ENCODE data around the gene FRMPD4. TPM values are rescaled to one million over a fixed set of nuclear protein-coding genes. Genes with fewer than 3 reads are reported as not detected.
"Not testable (repeated sequence)": the region's sequence is repeated elsewhere in the genome, so short reads cannot be mapped to it uniquely, and the experiment has no call there.

The FRMPD4 gene
- total RNA-seq: not detected in 2 replicates

DNA sequence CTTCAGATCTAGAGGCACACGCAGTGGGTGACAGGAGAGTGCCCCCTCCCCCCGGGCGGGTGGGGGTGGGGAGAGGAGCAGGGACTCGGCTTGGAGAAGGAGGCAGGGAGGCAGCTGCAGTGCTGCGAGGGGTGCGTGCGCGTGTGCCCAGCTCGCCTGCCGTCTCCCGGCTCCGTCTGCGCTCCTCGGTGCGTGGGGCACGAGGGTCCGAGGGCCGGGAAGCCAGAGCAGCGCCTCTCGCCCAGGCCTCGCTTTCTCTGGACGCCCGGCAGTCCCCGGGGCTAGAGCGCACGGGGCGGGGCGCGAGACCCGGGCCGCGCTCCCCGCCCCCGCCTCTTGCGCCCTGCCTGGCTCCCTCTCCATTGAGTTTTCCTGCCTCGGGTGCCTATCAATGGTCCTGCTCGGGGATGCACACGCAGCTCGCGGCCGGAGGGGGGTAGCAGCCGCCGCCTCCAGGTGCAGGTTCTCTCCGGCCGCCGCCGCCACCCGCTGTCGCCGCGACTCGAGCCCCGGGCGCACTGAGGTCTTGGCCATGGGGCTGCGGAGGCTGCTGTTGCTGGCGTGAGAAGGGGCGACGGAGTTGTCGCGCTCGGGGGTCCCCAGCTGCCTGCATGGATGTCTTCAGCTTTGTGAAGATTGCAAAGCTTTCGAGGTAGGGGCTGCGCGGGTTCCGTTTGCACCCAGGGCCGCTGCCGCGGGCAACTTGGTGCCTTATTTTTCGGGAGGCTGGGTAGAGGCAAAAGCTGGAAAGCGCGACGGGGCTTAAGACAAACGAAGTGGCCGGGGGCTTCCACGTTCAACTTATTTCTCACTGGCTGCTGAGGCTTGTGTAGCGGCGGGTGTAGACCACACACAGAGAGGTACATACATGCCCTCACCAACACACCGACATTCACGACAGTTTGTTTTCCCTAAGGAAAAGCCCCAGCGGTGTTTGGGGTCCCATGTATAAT is at the start of gene FRMPD4:
TSS of gene FRMPD4 (plus strand) at position 113 of the 953 bp plus-strand sequence. CDS start at position 612, 499 bp downstream.
- intact Hi-C loops (cut with micrococcal nuclease): no loop called here

GRCh38 chrX:12089740-12090139 is 48.5 kb upstream of the FRMPD4 start:
- intact Hi-C loops (cut with micrococcal nuclease): loop anchor here (10.0 kb wide), 1 partner anchor 815 kb away; the partner anchor contains the start of gene TLR8

- intact Hi-C loops (cut with micrococcal nuclease): no loop called here
These were observed 25.0 kb upstream of the FRMPD4 start for GRCh38 chrX:12113321-12113720.

DNA sequence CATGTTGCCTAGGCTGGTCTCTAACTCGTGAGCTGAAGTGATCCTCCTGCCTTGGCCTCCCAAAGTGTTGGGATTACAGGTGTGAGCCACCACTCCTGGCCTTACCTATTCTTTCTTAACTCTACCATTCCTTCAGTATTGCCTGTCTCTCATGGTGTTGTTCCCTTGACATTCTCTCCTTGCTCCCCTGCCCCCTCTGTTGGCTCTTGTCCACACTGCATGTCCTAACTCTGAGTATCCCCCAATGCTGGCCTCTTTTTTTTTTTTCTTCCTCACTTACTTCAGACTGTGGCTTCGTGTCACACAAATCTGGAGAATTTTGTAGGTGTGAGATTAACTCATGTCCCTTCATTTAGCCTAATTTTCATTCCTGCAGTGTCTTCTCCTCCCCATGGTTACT is 22.9 kb upstream of the FRMPD4 start:
- intact Hi-C loops (cut with micrococcal nuclease): no loop called here

DNA sequence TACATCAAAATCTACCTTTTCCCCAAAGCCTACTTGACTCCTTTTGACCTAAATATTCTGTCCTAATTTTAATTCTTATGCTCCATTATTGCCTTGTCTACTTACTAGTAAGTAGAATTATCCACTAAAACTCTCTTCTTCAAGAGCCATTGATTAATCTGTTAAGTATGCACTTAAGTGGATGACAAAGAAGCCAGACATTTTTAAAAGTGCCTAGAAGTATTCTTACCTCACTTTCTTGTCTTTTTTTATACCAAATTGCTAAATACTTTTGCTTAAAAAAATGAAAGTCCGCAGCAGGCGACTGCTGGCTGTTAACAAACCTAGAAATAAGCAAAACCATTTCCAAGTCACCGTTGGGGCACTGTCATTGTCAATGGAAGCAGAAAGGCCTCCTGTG is 20.1 kb upstream of the FRMPD4 start:
- intact Hi-C loops (cut with micrococcal nuclease): no loop called here

DNA sequence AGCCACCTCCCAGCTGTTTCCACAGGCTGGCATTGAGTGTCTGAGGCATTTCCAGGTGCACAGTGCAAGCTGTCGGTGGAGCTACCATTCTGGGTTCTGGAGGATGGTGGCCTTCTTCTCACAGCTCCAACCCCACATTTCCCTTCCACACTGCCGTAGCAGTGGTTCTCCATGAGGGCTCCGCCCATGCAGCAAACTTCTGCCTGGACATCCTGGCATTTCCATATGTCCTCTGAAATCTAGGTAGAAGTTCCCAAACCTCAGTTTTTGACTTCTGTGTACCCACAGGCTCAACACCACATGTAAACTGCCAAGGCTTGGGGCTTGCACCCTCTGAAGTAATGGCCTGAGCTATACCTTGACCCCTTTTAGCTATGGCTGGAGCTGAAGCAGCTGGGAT is 10.3 kb upstream of the FRMPD4 start:
- intact Hi-C loops (cut with micrococcal nuclease): no loop called here

DNA sequence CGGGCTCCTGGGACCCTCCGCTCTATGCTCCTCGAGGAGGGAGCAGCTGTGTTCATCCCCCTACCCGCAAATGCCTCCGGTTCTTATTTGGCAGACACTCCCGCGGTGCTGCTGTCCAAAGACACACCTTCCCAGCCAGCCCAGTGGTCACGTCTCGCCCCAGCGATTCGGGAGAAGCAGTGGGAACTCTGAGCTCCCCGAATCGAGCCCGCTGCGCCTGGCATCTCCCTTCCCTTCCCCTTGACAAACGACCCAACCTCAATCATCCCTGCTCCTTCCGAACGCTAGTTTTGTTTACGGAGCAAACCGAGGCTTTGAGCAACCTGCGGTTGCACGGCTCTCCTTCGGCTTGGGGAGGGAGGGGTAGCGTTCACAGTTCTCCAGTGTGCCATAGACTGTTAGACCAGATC is 317 bp upstream of the FRMPD4 start:
- intact Hi-C loops (cut with micrococcal nuclease): no loop called here

GRCh38 chrX:12139934-12140611 is 1.8 kb downstream of the FRMPD4 start:
- intact Hi-C loops (cut with micrococcal nuclease): no loop called here

DNA sequence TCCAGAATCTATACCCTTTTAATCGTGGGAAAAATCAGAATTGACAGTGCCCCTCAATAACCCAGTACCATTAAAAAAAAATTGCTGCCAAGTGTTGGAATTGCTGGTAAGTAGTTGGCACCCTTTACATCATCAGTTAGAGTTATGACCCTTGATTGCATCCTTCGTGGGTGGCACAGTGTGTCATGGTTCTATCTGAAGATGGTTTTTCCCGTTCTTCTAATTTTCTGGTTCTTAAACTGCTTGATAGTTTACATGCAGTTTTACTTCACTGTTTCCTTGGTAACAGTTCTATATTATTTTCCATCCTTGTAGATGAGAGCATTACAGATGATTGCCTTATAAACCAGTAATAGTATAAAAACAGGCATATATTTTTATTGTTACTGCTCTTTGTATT is 3.2 kb downstream of the FRMPD4 start:
- intact Hi-C loops (cut with micrococcal nuclease): no loop called here

GRCh38 chrX:12142661-12143060 is 4.4 kb downstream of the FRMPD4 start:
- intact Hi-C loops (cut with micrococcal nuclease): no loop called here

DNA sequence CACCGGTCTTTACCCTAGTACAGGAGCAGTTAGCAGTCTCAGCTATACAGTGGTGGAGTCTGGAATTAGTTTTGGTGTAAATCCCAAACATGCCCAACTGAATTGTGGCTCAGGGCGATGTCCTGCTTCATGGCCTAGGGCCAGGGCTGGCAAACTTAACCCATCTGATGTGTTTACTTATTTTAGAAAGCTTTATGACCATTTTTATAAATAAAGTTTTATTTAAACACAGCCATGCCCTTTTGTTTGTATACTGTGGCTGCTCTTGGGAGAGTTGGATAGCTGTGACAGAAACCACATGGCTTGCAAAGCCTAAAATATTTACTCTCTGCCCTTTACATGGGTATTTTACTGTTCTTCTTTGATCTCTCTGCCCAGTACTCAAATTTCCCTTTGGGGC is 7.1 kb downstream of the FRMPD4 start:
- intact Hi-C loops (cut with micrococcal nuclease): no loop called here

GRCh38 chrX:12149670-12150407 is 11.6 kb downstream of the FRMPD4 start:
- intact Hi-C loops (cut with micrococcal nuclease): no loop called here

DNA sequence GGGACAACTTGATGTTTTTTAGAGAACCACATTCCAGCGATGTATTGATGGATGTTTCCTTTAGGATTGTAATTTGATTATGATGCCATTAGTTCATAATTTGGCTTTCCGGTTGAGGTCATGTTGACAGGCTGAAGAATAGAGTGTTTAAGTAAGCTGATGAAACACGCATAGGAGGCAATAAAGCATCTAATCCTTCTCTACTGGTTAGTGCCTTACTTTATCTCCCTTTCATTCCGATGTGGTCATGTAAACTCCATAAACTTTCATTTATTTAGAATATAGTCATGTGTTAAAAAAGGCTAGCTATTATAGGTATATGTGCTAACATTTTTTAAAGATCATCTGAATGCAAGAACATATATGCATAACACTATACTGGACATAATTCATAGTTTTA is 15.0 kb downstream of the FRMPD4 start:
- intact Hi-C loops (cut with micrococcal nuclease): no loop called here

GRCh38 chrX:12153741-12154140 is 15.5 kb downstream of the FRMPD4 start:
- intact Hi-C loops (cut with micrococcal nuclease): no loop called here

- intact Hi-C loops (cut with micrococcal nuclease): no loop called here
These were observed 21.5 kb downstream of the FRMPD4 start for GRCh38 chrX:12159799-12160198.

- intact Hi-C loops (cut with micrococcal nuclease): no loop called here
These were observed 24.1 kb downstream of the FRMPD4 start for GRCh38 chrX:12162420-12162819.

DNA sequence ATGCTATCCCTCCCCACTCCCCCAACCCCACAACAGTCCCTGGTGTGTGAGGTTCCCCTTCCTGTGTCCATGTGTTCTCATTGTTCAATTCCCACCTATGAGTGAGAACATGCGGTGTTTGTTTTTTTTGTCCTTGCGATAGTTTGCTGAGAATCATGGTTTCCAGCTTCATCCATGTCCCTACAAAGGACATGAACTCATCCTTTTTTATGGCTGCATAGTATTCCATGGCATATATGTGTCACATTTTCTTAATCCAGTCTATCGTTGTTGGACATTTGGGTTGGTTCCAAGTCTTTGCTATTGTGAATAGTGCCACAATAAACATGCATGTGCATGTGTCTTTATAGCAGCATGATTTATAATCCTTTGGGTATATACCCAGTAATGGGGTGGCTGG is 25.9 kb downstream of the FRMPD4 start:
- intact Hi-C loops (cut with micrococcal nuclease): not testable (repeated sequence)

DNA sequence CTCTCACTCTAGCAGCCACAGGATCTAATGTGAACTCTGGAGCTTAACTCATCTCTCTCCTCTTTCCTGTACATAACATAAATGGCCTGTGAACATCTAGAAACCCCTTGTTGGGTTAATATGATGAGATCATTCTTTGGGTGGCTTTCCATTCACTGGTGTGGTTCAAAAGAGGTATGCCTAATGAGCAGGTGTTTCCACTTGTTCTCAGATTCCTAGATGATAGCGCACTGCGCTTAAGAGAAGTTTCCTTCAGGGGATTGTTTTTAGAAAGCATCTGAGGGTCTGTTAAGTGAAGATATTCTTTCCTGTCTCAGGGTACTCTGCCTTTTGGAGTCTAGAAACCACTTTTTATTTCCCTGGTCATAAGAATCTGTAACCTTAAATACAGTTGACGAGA is 32.5 kb downstream of the FRMPD4 start:
- intact Hi-C loops (cut with micrococcal nuclease): no loop called here

DNA sequence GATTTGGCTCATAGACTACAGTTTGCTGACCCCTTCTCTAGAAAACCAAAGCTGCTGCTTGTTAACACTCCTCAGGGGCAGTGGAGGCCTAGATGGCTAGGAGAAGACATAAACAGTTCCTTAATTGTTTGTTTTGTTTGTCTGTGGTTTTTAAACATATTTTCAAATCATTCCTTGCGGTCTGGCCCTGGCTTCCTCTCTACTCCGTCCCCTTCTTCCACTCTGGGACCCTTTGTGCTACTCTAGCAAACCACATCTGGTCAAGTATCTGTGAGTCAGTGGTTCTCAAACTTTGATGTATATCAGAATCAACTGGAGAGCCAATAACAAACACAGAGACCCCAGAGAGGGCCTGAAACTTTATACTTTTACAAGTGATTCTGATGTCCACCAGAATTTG is 36.1 kb downstream of the FRMPD4 start:
- intact Hi-C loops (cut with micrococcal nuclease): no loop called here

DNA sequence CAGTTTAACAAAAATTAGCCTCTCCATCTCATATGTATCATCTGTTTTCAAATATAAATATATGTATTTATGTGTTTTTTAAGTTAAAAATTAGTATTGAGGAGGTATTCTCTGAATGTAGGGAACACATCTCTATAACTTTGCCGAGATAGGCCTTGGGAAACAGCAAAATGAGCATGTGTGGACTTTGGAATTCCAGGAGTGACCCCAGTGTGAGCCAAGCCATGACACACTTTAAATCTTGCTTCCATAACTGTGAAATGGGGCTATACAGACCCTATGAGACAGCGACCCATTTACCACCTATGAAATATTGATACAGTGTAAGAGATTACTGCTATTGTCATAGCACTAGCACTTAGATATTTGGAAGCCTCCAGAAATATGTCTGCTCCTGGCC is 58.8 kb downstream of the FRMPD4 start:
- intact Hi-C loops (cut with micrococcal nuclease): no loop called here

DNA sequence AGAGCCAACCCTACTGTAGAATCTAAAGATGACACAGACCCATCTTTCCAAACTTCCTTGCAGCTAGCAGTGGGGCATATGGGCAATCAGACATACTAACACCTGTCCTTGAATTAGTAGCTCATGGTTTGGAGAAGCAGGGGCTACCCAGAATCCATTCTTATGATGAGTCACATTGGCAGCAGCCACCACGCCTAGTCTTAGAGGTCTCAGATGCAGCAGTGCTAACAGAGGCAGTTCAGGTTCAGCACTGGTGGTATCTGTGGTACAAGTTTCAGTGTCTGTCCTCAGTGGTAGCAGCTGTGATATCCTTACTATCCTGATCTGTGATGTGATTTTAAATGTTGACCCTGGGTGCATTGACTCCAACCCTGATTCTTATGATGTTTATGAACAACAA is 68.1 kb downstream of the FRMPD4 start:
- intact Hi-C loops (cut with micrococcal nuclease): no loop called here

All from T-helper 1 cell treated with Interleukin-12 subunit alpha and Interleukin-12 subunit beta and Interleukin-4 antibody, amounts not matched to agents 30 ng/mL and 1 ng/mL, for 36 hours (primary cell).